GM12878 (cell line): ENCODE measurements around the gene SMYD5. TPM values are rescaled to one million over a fixed set of nuclear protein-coding genes. Genes with fewer than 3 reads are reported as not detected.

Experiments
- ATAC-seq: fragments of 200-7000 bp; cut with Tn5 transposase; 3 replicates; pipeline ENCODE4 v1.9.1; 2020; ENCODE audit warnings: mild to moderate bottlenecking, moderate library complexity
- BruUV-seq: library from RNA; stranded (reverse); fragments of 400-500 nt; replicated peaks from 2 replicates; lab custom pipeline; 2021; lab: Mats Ljungman, UMichigan
- CTCF ChIA-PET: fragments of 300-600 bp; sonication (Branson Sonifier 250); formaldehyde crosslinking; extraction: SDS; loops from one replicate; lab custom pipeline; 2021; ENCODE audit warnings: inconsistent platforms; lab: Yijun Ruan, JAX
- POLR2A ChIA-PET: fragments of 350-600 bp; formaldehyde crosslinking; extraction: SDS; loops from one replicate; lab custom pipeline; 2021; ENCODE audit warnings: inconsistent platforms; lab: Charles Lee
- RAD21 ChIA-PET: fragments of 300-600 bp; sonication (Branson Sonifier 250); formaldehyde crosslinking; loops from one replicate; lab custom pipeline; 2023; ENCODE audit warnings: antibody characterized with exemption; ENCODE audit not compliant: unreplicated experiment; lab: Charles Lee
- SMC1A ChIA-PET: fragments of 300-600 bp; sonication (Branson Sonifier 250); formaldehyde crosslinking; loops from one replicate; lab custom pipeline; 2023; ENCODE audit not compliant: unreplicated experiment, uncharacterized antibody; lab: Charles Lee
- DNase-seq: peaks from one replicate; pipeline ENCODE4 v3.0.0-alpha.2; 2011; ENCODE audit warnings: low read depth, low spot score
- FAIRE-seq: peaks from 3 replicates; lab custom pipeline; 2011; peaks lifted over from hg19 to GRCh38; lab: Jason Lieb, UNC
- H2AFZ ChIP-seq: 2 replicates; pipeline ENCODE4 v1.6.0; 2011; ENCODE audit warnings: low read depth, low read length, control low read depth; ENCODE audit not compliant: control insufficient read depth
- H3K27ac ChIP-seq: 2 replicates; pipeline ENCODE4 v1.5.1; 2011; ENCODE audit warnings: control low read depth; ENCODE audit not compliant: control insufficient read depth, insufficient read depth
- H3K27me3 ChIP-seq, 2 experiments: replicated peaks in 1 of 2; 2 replicates each; pipeline versions ENCODE4 v1.6.0 to v1.6.1; 2011; ENCODE audit warnings: low read length in 1 of 2; ENCODE audit not compliant: control insufficient read depth in 2 of 2, insufficient read depth in 2 of 2
- H3K36me3 ChIP-seq, 2 experiments: 2 replicates each; pipeline ENCODE4 v1.5.1; 2011; ENCODE audit warnings: low read length in 1 of 2; ENCODE audit not compliant: control insufficient read depth in 2 of 2, insufficient read depth in 2 of 2
- H3K4me1 ChIP-seq: 2 replicates; pipeline ENCODE4 v1.6.1; 2011; ENCODE audit warnings: mild to moderate bottlenecking, low read length, moderate library complexity, mixed read lengths; ENCODE audit not compliant: control insufficient read depth, insufficient read depth
- H3K4me2 ChIP-seq: 2 replicates; pipeline ENCODE4 v1.6.0; 2011; ENCODE audit warnings: control low read depth; ENCODE audit not compliant: control insufficient read depth, insufficient read depth
- H3K4me3 ChIP-seq: fragments of 200-600 bp; sonication (generic); 2 replicates; pipeline ENCODE4 v1.5.1; 2016
- H3K79me2 ChIP-seq: 2 replicates; pipeline ENCODE4 v1.6.0; 2011; ENCODE audit warnings: low read length; ENCODE audit not compliant: control insufficient read depth, insufficient read depth
- H3K9ac ChIP-seq: 2 replicates; pipeline ENCODE4 v1.8.0; 2011; ENCODE audit warnings: low read length, control low read depth, mixed read lengths; ENCODE audit not compliant: control insufficient read depth, insufficient read depth
- H3K9me3 ChIP-seq: replicated peaks from 3 replicates; pipeline ENCODE4 v1.5.1; 2011; ENCODE audit warnings: mild to moderate bottlenecking, low read length; ENCODE audit not compliant: control insufficient read depth, insufficient read depth
- H4K20me1 ChIP-seq: 2 replicates; pipeline ENCODE4 v1.6.0; 2011; ENCODE audit not compliant: control insufficient read depth, insufficient read depth
- BMI1 ChIP-seq: fragments of 450-650 bp; IDR thresholded peaks from 2 replicates; pipeline ENCODE4 v1.6.1; 2016; ENCODE audit warnings: mild to moderate bottlenecking, moderate library complexity, borderline replicate concordance
- HCFC1 ChIP-seq: fragments of 150-350 bp; IDR thresholded peaks from 2 replicates; pipeline ENCODE4 v1.6.1; 2014; ENCODE audit warnings: low read length
- IKZF1 ChIP-seq: fragments of 450-650 bp; conservative IDR thresholded peaks from 2 replicates; pipeline ENCODE4 v1.6.1; 2017; ENCODE audit warnings: antibody characterized with exemption, mild to moderate bottlenecking
- MEF2B ChIP-seq: fragments of 450-650 bp; IDR thresholded peaks from 2 replicates; pipeline ENCODE4 v1.6.1; 2018; ENCODE audit warnings: mild to moderate bottlenecking, moderate library complexity; ENCODE audit not compliant: partially characterized antibody, poor library complexity, severe bottlenecking
- MTA3 ChIP-seq: IDR thresholded peaks from 2 replicates; pipeline ENCODE4 v1.6.1; 2012; ENCODE audit warnings: low read length, inconsistent platforms, borderline replicate concordance
- MXI1 ChIP-seq: fragments of 150-350 bp; IDR thresholded peaks from 2 replicates; pipeline ENCODE4 v1.6.1; 2011; ENCODE audit warnings: low read depth, mild to moderate bottlenecking, inconsistent platforms, low read length, improper control_type of control experiment
- NBN ChIP-seq: fragments of 450-650 bp; IDR thresholded peaks from 2 replicates; pipeline ENCODE4 v1.6.1; 2016
- NFYB ChIP-seq: IDR thresholded peaks from 2 replicates; pipeline ENCODE4 v1.6.1; 2011; ENCODE audit warnings: low read depth, mild to moderate bottlenecking, low read length, improper control_type of control experiment, moderate library complexity; ENCODE audit not compliant: insufficient read depth
- NR2C1 ChIP-seq: fragments of 450-650 bp; IDR thresholded peaks from 2 replicates; pipeline ENCODE4 v1.6.1; 2017; ENCODE audit warnings: antibody characterized with exemption, mild to moderate bottlenecking, moderate library complexity
- PAX8 ChIP-seq: fragments of 450-650 bp; IDR thresholded peaks from 2 replicates; pipeline ENCODE4 v1.6.1; 2017; ENCODE audit warnings: mild to moderate bottlenecking, moderate library complexity
- POLR2A ChIP-seq: IDR thresholded peaks from 2 replicates; pipeline ENCODE4 v1.6.1; 2011; ENCODE audit warnings: low read depth, mild to moderate bottlenecking, low read length
- POU2F2 ChIP-seq: IDR thresholded peaks from 3 replicates; pipeline ENCODE4 v1.6.1; 2011; ENCODE audit warnings: low read depth, mild to moderate bottlenecking, low read length, borderline replicate concordance
- RAD21 ChIP-seq: IDR thresholded peaks from 2 replicates; pipeline ENCODE4 v1.6.1; 2011; ENCODE audit warnings: mild to moderate bottlenecking, low read depth, low read length, moderate library complexity; ENCODE audit not compliant: insufficient read depth
- SIN3A ChIP-seq: IDR thresholded peaks from 2 replicates; pipeline ENCODE4 v1.6.1; 2012; ENCODE audit warnings: low read depth, low read length, improper control_type of control experiment
- SP1 ChIP-seq: IDR thresholded peaks from one replicate; pipeline ENCODE4 v1.6.1; 2011; ENCODE audit warnings: low read depth, low read length
- SRF ChIP-seq, 2 experiments: IDR thresholded peaks; 2 replicates each; pipeline ENCODE4 v1.6.1; 2011; ENCODE audit warnings: low read depth in 2 of 2, low read length in 2 of 2, mild to moderate bottlenecking in 1 of 2, moderate library complexity in 1 of 2
- ZNF207 ChIP-seq: fragments of 450-650 bp; IDR thresholded peaks from 2 replicates; pipeline ENCODE4 v1.6.1; 2014; ENCODE audit warnings: antibody characterized with exemption, mild to moderate bottlenecking, borderline replicate concordance
- ZNF24 ChIP-seq: fragments of 450-650 bp; IDR thresholded peaks from 2 replicates; pipeline ENCODE4 v1.6.1; 2017; ENCODE audit warnings: antibody characterized with exemption, mild to moderate bottlenecking
- WGBS: methylation state at CpG from one replicate; pipeline ENCODE4 v1.1.6; 2016; ENCODE audit warnings: low lambda C conversion rate; ENCODE audit not compliant: insufficient replicate concordance, insufficient coverage; ENCODE audit errors: missing lambda C conversion rate; 5-methylcytosine and 5-hydroxymethylcytosine counted together
- in situ Hi-C: fragments of 300-500 bp; cut with MboI; formaldehyde crosslinking; loops from 9 replicates; pipeline ENCODE4 v1.14.3; 2018; ENCODE audit warnings: mixed read lengths
- intact Hi-C: fragments of 100-400 bp; cut with micrococcal nuclease; formaldehyde crosslinking; loops from one replicate; pipeline ENCODE4 v1.14.2; 2022; ENCODE audit not compliant: unreplicated experiment
- polyA plus RNA-seq, 11 experiments: library from polyadenylated mRNA; depleted of rRNA in 4 of 11; unstranded in 6 of 11; stranded (reverse) in 5 of 11; fragments of >200 nt; fragmentation: Nextera tagmentation in 4 of 11; fragmentation: Illumina TruSeq in 1 of 11; extraction: Ambion mirVana in 4 of 11; extraction: Trizol in 1 of 11; gene quantifications; 1 replicate in 1 of 11; 2 replicates in 10 of 11; pipeline versions ENCODE4 v1.2.1 to v1.2.3, GENCODE V29; 2011 to 2016; ENCODE audit warnings: inconsistent platforms in 2 of 11, missing spikeins in 2 of 11, low read depth in 1 of 11
- total RNA-seq, 4 experiments: library from RNA; depleted of rRNA in 3 of 4; stranded (reverse); fragments of >200 nt in 3 of 4; fragmentation: Illumina TruSeq in 1 of 4; extraction: Trizol in 1 of 4; gene quantifications; 2 replicates each; pipeline versions ENCODE4 v1.2.1 to v1.2.3, GENCODE V29; 2013 to 2021
- TF ChIP-seq, protein P1 (sequence below): IDR thresholded peaks from 2 replicates; pipeline ENCODE4 v1.6.1; 2012; ENCODE audit warnings: low read depth, low read length, improper control_type of control experiment
- TF ChIP-seq, protein P2 (sequence below): fragments of 450-650 bp; IDR thresholded peaks from 2 replicates; pipeline ENCODE4 v1.6.1; 2016; ENCODE audit warnings: mild to moderate bottlenecking

The SMYD5 gene
- total and polyA plus RNA-seq, 10 of the 15 experiments (the other 5 are each of a cell fraction or from before 2014, with no cell fraction given), result 6.1 to 35.3 (median 26.4) TPM

DNA sequence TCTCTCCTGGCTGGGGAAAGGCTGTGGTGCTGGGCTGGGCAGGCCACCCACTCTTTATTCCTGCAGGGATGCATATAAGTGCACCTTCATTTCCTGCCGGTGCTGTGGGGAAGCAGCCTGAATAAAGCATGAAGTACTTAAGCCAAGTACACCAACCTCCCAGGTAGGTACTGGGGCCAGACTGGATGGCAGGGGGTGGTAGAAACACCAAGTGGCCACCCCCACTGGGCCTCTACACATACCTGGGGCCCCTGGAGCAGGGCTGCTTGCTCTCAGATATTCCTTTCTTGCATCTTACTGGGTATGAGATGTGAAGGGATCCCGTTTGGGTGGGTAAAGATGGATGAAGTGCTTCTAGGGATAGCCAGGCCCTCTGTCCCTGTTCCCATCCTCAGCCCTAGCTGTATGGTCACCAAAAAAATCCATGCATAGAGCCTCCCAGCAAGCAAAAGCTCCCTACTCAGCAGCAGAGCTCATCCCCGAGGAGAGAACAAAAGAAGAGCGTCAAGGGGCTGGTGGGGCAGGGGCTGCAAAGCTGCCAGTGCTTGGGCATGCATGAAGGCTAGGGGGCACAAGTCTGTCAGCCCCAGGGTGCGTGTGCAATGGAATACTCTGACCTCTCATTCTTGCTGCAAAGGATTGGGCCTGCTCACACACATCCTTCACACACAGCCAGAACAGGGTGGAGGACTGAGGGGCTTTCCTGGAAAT lies 42.0 kb downstream of the SMYD5 start:
- H4K20me1 ChIP-seq, result no peaks in the 10 kb centered on the region
- CTCF ChIA-PET, result no interaction called here
- no peak overlapping the region for H3K4me3 ChIP-seq
- TSS peak; percentile 48 for BruUV-seq
- in situ Hi-C loops, result no loop called here
- TF ChIP-seq PAX8 (no peak), BMI1 (no peak), MTA3 (no peak), IKZF1 (no peak), ZNF207 (no peak), ZNF24 (no peak), POLR2A (no peak; the same call in 1 of the 2 replicates), SRF (IDR thresholded peaks at IDR 0.05; ENCODE audit: low read depth in 2 of 2, low read length in 2 of 2) (no peak), HCFC1 (no peak), MEF2B (no peak), SIN3A (no peak), NBN (no peak), NR2C1 (no peak), NFYB (no peak), RAD21 (no peak), MXI1 (no peak), POU2F2 (no peak), SP1 (no peak)
- TF ChIP-seq, protein P1, sequence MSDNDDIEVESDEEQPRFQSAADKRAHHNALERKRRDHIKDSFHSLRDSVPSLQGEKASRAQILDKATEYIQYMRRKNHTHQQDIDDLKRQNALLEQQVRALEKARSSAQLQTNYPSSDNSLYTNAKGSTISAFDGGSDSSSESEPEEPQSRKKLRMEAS, result no peak
- TF ChIP-seq, protein P2, sequence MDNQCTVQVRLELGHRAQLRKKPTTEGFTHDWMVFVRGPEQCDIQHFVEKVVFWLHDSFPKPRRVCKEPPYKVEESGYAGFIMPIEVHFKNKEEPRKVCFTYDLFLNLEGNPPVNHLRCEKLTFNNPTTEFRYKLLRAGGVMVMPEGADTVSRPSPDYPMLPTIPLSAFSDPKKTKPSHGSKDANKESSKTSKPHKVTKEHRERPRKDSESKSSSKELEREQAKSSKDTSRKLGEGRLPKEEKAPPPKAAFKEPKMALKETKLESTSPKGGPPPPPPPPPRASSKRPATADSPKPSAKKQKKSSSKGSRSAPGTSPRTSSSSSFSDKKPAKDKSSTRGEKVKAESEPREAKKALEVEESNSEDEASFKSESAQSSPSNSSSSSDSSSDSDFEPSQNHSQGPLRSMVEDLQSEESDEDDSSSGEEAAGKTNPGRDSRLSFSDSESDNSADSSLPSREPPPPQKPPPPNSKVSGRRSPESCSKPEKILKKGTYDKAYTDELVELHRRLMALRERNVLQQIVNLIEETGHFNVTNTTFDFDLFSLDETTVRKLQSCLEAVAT, result no peak
- TF ChIP-seq, all 136 proteins: peak for 0
- Histone ChIP-seq H3K9ac (no peak overlapping the region), H3K36me3 (peaks cover 20 to 32% of the 10 kb centered on the region in 2 experiments), H3K79me2 (no peaks in the 10 kb centered on the region), H2AFZ (no peak overlapping the region), H3K9me3 (no peaks in the 10 kb centered on the region), H3K4me2 (no peak overlapping the region), H3K27ac (no peak overlapping the region), H3K27me3 (no peaks in the 10 kb centered on the region), H3K4me1 (no peaks in the 10 kb centered on the region)
- DNase-seq (no peak), ATAC-seq (no peak), FAIRE-seq (no peak)
- POLR2A ChIA-PET, result interaction anchor here (0.6 kb wide), 1 partner anchor 652 kb away, joined by 3 read pairs; no protein-coding TSS in a partner anchor
- SMC1A ChIA-PET, result no interaction called here
- RAD21 ChIA-PET, result no interaction called here
- intact Hi-C loops, result loop anchor here (2.0 kb wide), 1 partner anchor 35 kb away; no protein-coding TSS in a partner anchor
- WGBS, result 57% methylated on average over 5 of the region's 5 CpGs
